GM10266 (cell line): Measurements from ENCODE around the gene APC.

Experiments
- DNase-seq: peaks from one replicate; pipeline ENCODE4 v3.0.0; 2012; ENCODE audit errors: extremely low spot score
- CTCF ChIP-seq: IDR thresholded peaks from 2 replicates; pipeline ENCODE4 v1.5.1; 2012; ENCODE audit warnings: mild to moderate bottlenecking, low read depth; ENCODE audit not compliant: control insufficient read depth, insufficient read depth; ENCODE audit errors: missing control alignments

The APC gene

GRCh38 chr5:112892776-112893175 lies 155.1 kb downstream of the APC start:
- no peak for DNase-seq

GRCh38 chr5:112895682-112896081 lies 158.0 kb downstream of the APC start:
- TF ChIP-seq CTCF = no peak
- no peak for DNase-seq

More at GRCh38 chr5:112892776-112893175, 155.1 kb downstream of the APC start:
- no peak for TF ChIP-seq CTCF
